GM12878 (cell line): ENCODE results near the gene EIF2S3B. TPM values are rescaled to one million over a fixed set of nuclear protein-coding genes. Genes with fewer than 3 reads are reported as not detected.

Experiments
- ATAC-seq: fragments of 200-7000 bp; cut with Tn5 transposase; 3 replicates; pipeline ENCODE4 v1.9.1; 2020; ENCODE audit warnings: mild to moderate bottlenecking, moderate library complexity
- BruUV-seq: library from RNA; stranded (reverse); fragments of 400-500 nt; replicated peaks from 2 replicates; lab custom pipeline; 2021; lab: Mats Ljungman, UMichigan
- CTCF ChIA-PET: fragments of 300-600 bp; sonication (Branson Sonifier 250); formaldehyde crosslinking; extraction: SDS; loops from one replicate; lab custom pipeline; 2021; ENCODE audit warnings: inconsistent platforms; lab: Yijun Ruan, JAX
- POLR2A ChIA-PET: fragments of 350-600 bp; formaldehyde crosslinking; extraction: SDS; loops from one replicate; lab custom pipeline; 2021; ENCODE audit warnings: inconsistent platforms; lab: Charles Lee
- RAD21 ChIA-PET: fragments of 300-600 bp; sonication (Branson Sonifier 250); formaldehyde crosslinking; loops from one replicate; lab custom pipeline; 2023; ENCODE audit warnings: antibody characterized with exemption; ENCODE audit not compliant: unreplicated experiment; lab: Charles Lee
- SMC1A ChIA-PET: fragments of 300-600 bp; sonication (Branson Sonifier 250); formaldehyde crosslinking; loops from one replicate; lab custom pipeline; 2023; ENCODE audit not compliant: unreplicated experiment, uncharacterized antibody; lab: Charles Lee
- DNase-seq: peaks from one replicate; pipeline ENCODE4 v3.0.0-alpha.2; 2011; ENCODE audit warnings: low read depth, low spot score
- FAIRE-seq: peaks from 3 replicates; lab custom pipeline; 2011; peaks lifted over from hg19 to GRCh38; lab: Jason Lieb, UNC
- H2AFZ ChIP-seq: 2 replicates; pipeline ENCODE4 v1.6.0; 2011; ENCODE audit warnings: low read depth, low read length, control low read depth; ENCODE audit not compliant: control insufficient read depth
- H3K27ac ChIP-seq: 2 replicates; pipeline ENCODE4 v1.5.1; 2011; ENCODE audit warnings: control low read depth; ENCODE audit not compliant: control insufficient read depth, insufficient read depth
- H3K27me3 ChIP-seq, 2 experiments: replicated peaks in 1 of 2; 2 replicates each; pipeline versions ENCODE4 v1.6.0 to v1.6.1; 2011; ENCODE audit warnings: low read length in 1 of 2; ENCODE audit not compliant: control insufficient read depth in 2 of 2, insufficient read depth in 2 of 2
- H3K36me3 ChIP-seq, 2 experiments: 2 replicates each; pipeline ENCODE4 v1.5.1; 2011; ENCODE audit warnings: low read length in 1 of 2; ENCODE audit not compliant: control insufficient read depth in 2 of 2, insufficient read depth in 2 of 2
- H3K4me1 ChIP-seq: 2 replicates; pipeline ENCODE4 v1.6.1; 2011; ENCODE audit warnings: mild to moderate bottlenecking, low read length, moderate library complexity, mixed read lengths; ENCODE audit not compliant: control insufficient read depth, insufficient read depth
- H3K4me2 ChIP-seq: 2 replicates; pipeline ENCODE4 v1.6.0; 2011; ENCODE audit warnings: control low read depth; ENCODE audit not compliant: control insufficient read depth, insufficient read depth
- H3K4me3 ChIP-seq: fragments of 200-600 bp; sonication (generic); 2 replicates; pipeline ENCODE4 v1.5.1; 2016
- H3K79me2 ChIP-seq: 2 replicates; pipeline ENCODE4 v1.6.0; 2011; ENCODE audit warnings: low read length; ENCODE audit not compliant: control insufficient read depth, insufficient read depth
- H3K9ac ChIP-seq: 2 replicates; pipeline ENCODE4 v1.8.0; 2011; ENCODE audit warnings: low read length, control low read depth, mixed read lengths; ENCODE audit not compliant: control insufficient read depth, insufficient read depth
- H3K9me3 ChIP-seq: replicated peaks from 3 replicates; pipeline ENCODE4 v1.5.1; 2011; ENCODE audit warnings: mild to moderate bottlenecking, low read length; ENCODE audit not compliant: control insufficient read depth, insufficient read depth
- H4K20me1 ChIP-seq: 2 replicates; pipeline ENCODE4 v1.6.0; 2011; ENCODE audit not compliant: control insufficient read depth, insufficient read depth
- BRCA1 ChIP-seq: IDR thresholded peaks from 2 replicates; pipeline ENCODE4 v1.6.1; 2011; ENCODE audit warnings: low read depth, low read length, improper control_type of control experiment
- CBFB ChIP-seq: IDR thresholded peaks from 2 replicates; pipeline ENCODE4 v1.6.1; 2016; ENCODE audit warnings: antibody characterized with exemption, low read depth
- CEBPZ ChIP-seq: fragments of 150-350 bp; IDR thresholded peaks from 2 replicates; pipeline ENCODE4 v1.6.1; 2016; ENCODE audit warnings: low read depth, low read length
- ETV6 ChIP-seq, 2 experiments: fragments of 450-650 bp in 1 of 2; IDR thresholded peaks in 1 of 2; conservative IDR thresholded peaks in 1 of 2; 2 replicates each; pipeline ENCODE4 v1.6.1; 2014; ENCODE audit warnings: antibody characterized with exemption in 1 of 2, borderline replicate concordance in 1 of 2, low read depth in 1 of 2, mild to moderate bottlenecking in 1 of 2, moderate library complexity in 1 of 2
- GABPA ChIP-seq: IDR thresholded peaks from 2 replicates; pipeline ENCODE4 v1.6.1; 2014; ENCODE audit warnings: antibody characterized with exemption, low read depth, mild to moderate bottlenecking, inconsistent platforms
- HCFC1 ChIP-seq: fragments of 150-350 bp; IDR thresholded peaks from 2 replicates; pipeline ENCODE4 v1.6.1; 2014; ENCODE audit warnings: low read length
- NFXL1 ChIP-seq: fragments of 450-650 bp; IDR thresholded peaks from 2 replicates; pipeline ENCODE4 v1.6.1; 2017; ENCODE audit warnings: antibody characterized with exemption, mild to moderate bottlenecking, borderline replicate concordance
- NR2C2 ChIP-seq: IDR thresholded peaks from 2 replicates; pipeline ENCODE4 v1.6.1; 2011; ENCODE audit warnings: borderline replicate concordance, low read depth; ENCODE audit not compliant: control insufficient read depth, insufficient read length
- PML ChIP-seq: IDR thresholded peaks from 2 replicates; pipeline ENCODE4 v1.6.1; 2012; ENCODE audit warnings: low read length, inconsistent platforms
- POLR2AphosphoS5 ChIP-seq: IDR thresholded peaks from 2 replicates; pipeline ENCODE4 v1.6.1; 2011; ENCODE audit warnings: mild to moderate bottlenecking, low read length, inconsistent platforms
- RAD21 ChIP-seq: IDR thresholded peaks from 2 replicates; pipeline ENCODE4 v1.6.1; 2011; ENCODE audit warnings: mild to moderate bottlenecking, low read depth, low read length, moderate library complexity; ENCODE audit not compliant: insufficient read depth
- RAD51 ChIP-seq: fragments of 450-650 bp; IDR thresholded peaks from 2 replicates; pipeline ENCODE4 v1.6.1; 2016; ENCODE audit warnings: moderate library complexity, mild to moderate bottlenecking, inconsistent platforms
- RELA ChIP-seq: fragments of 450-650 bp; IDR thresholded peaks from 2 replicates; pipeline ENCODE4 v1.8.0; 2014; ENCODE audit warnings: borderline replicate concordance; ENCODE audit not compliant: partially characterized antibody
- SMAD5 ChIP-seq: IDR thresholded peaks from 2 replicates; pipeline ENCODE4 v1.6.1; 2016; ENCODE audit warnings: antibody characterized with exemption, low read depth
- SMARCA5 ChIP-seq: fragments of 450-650 bp; IDR thresholded peaks from 2 replicates; pipeline ENCODE4 v1.6.1; 2017; ENCODE audit warnings: mild to moderate bottlenecking
- SRF ChIP-seq, 2 experiments: IDR thresholded peaks; 2 replicates each; pipeline ENCODE4 v1.6.1; 2011; ENCODE audit warnings: low read depth in 2 of 2, low read length in 2 of 2, mild to moderate bottlenecking in 1 of 2, moderate library complexity in 1 of 2
- TAF1 ChIP-seq: IDR thresholded peaks from 2 replicates; pipeline ENCODE4 v1.6.1; 2011; ENCODE audit warnings: mild to moderate bottlenecking, low read depth, low read length, borderline replicate concordance
- TARDBP ChIP-seq: IDR thresholded peaks from 2 replicates; pipeline ENCODE4 v1.6.1; 2016; ENCODE audit warnings: borderline replicate concordance
- ZBED1 ChIP-seq: IDR thresholded peaks from 2 replicates; pipeline ENCODE4 v1.6.1; 2016; ENCODE audit warnings: borderline replicate concordance
- WGBS: methylation state at CpG from one replicate; pipeline ENCODE4 v1.1.6; 2016; ENCODE audit warnings: low lambda C conversion rate; ENCODE audit not compliant: insufficient replicate concordance, insufficient coverage; ENCODE audit errors: missing lambda C conversion rate; 5-methylcytosine and 5-hydroxymethylcytosine counted together
- in situ Hi-C: fragments of 300-500 bp; cut with MboI; formaldehyde crosslinking; loops from 9 replicates; pipeline ENCODE4 v1.14.3; 2018; ENCODE audit warnings: mixed read lengths
- intact Hi-C: fragments of 100-400 bp; cut with micrococcal nuclease; formaldehyde crosslinking; loops from one replicate; pipeline ENCODE4 v1.14.2; 2022; ENCODE audit not compliant: unreplicated experiment
- polyA plus RNA-seq, 11 experiments: library from polyadenylated mRNA; depleted of rRNA in 4 of 11; unstranded in 6 of 11; stranded (reverse) in 5 of 11; fragments of >200 nt; fragmentation: Nextera tagmentation in 4 of 11; fragmentation: Illumina TruSeq in 1 of 11; extraction: Ambion mirVana in 4 of 11; extraction: Trizol in 1 of 11; gene quantifications; 1 replicate in 1 of 11; 2 replicates in 10 of 11; pipeline versions ENCODE4 v1.2.1 to v1.2.3, GENCODE V29; 2011 to 2016; ENCODE audit warnings: inconsistent platforms in 2 of 11, missing spikeins in 2 of 11, low read depth in 1 of 11
- total RNA-seq, 4 experiments: library from RNA; depleted of rRNA in 3 of 4; stranded (reverse); fragments of >200 nt in 3 of 4; fragmentation: Illumina TruSeq in 1 of 4; extraction: Trizol in 1 of 4; gene quantifications; 2 replicates each; pipeline versions ENCODE4 v1.2.1 to v1.2.3, GENCODE V29; 2013 to 2021
- TF ChIP-seq, protein P1 (sequence below): fragments of 450-650 bp; IDR thresholded peaks from 2 replicates; pipeline ENCODE4 v1.6.1; 2018; ENCODE audit warnings: borderline replicate concordance, mild to moderate bottlenecking; ENCODE audit not compliant: partially characterized antibody

EIF2S3B gene
- total and polyA plus RNA-seq, 10 of the 15 experiments (the other 5 are each of a cell fraction or from before 2014, with no cell fraction given), result 0.18 to 2.2 (median 1.4) TPM; not detected in 1

- no peak overlapping the region for H3K27ac ChIP-seq
- intact Hi-C loops, result no loop called here
- H3K36me3 ChIP-seq, result no peaks in the 10 kb centered on the region
- DNase-seq, result no peak
- WGBS, result 95% methylated on average over 1 of the region's 1 CpG
- ATAC-seq, result no peak
- ChIA-PET SMC1A (no interaction called here), RAD21 (no interaction called here), POLR2A (no interaction called here), CTCF (no interaction called here)
- H3K9ac ChIP-seq, result no peak overlapping the region
- H2AFZ ChIP-seq, result no peak overlapping the region
- peaks cover 5% of the 10 kb centered on the region for H3K4me1 ChIP-seq
- in situ Hi-C loops, result no loop called here
- H3K4me2 ChIP-seq, result no peak overlapping the region
- no peak overlapping the region for H3K4me3 ChIP-seq
- FAIRE-seq, result no peak
- H4K20me1 ChIP-seq, result no peaks in the 10 kb centered on the region
- no TSS peak for BruUV-seq
- peaks cover 12% of the 10 kb centered on the region for H3K9me3 ChIP-seq
- H3K79me2 ChIP-seq, result no peaks in the 10 kb centered on the region; the same call in 1 of the 2 replicates
- no peaks in the 10 kb centered on the region for H3K27me3 ChIP-seq
- TF ChIP-seq POLR2AphosphoS5 (0 out of 2 replicates have a peak, but pooled peaks have one; percentile 32), PML (peak; percentile 94; the same call in 1 of the 2 replicates), RELA (no peak), NFXL1 (no peak), CBFB (peak; percentile 76), BRCA1 (no peak), RAD21 (0 out of 2 replicates have a peak, but pooled peaks have one; percentile 0), RAD51 (no peak), SMAD5 (peak; percentile 97), SMARCA5 (no peak), GABPA (no peak), ZBED1 (peak; percentile 85), TAF1 (peak; percentile 32; the same call in 1 of the 2 replicates), TARDBP (no peak), HCFC1 (no peak), NR2C2 (no peak), SRF (IDR thresholded peaks at IDR 0.05; ENCODE audit: low read depth in 2 of 2, low read length in 2 of 2) (no peak), ETV6 (conservative IDR thresholded peaks at IDR 0.05 in 1 of 2, IDR thresholded peaks at IDR 0.05 in 1 of 2; ENCODE audit: borderline replicate concordance in 1 of 2, low read depth in 1 of 2) (no peak), CEBPZ (no peak)
- TF ChIP-seq, protein P1, sequence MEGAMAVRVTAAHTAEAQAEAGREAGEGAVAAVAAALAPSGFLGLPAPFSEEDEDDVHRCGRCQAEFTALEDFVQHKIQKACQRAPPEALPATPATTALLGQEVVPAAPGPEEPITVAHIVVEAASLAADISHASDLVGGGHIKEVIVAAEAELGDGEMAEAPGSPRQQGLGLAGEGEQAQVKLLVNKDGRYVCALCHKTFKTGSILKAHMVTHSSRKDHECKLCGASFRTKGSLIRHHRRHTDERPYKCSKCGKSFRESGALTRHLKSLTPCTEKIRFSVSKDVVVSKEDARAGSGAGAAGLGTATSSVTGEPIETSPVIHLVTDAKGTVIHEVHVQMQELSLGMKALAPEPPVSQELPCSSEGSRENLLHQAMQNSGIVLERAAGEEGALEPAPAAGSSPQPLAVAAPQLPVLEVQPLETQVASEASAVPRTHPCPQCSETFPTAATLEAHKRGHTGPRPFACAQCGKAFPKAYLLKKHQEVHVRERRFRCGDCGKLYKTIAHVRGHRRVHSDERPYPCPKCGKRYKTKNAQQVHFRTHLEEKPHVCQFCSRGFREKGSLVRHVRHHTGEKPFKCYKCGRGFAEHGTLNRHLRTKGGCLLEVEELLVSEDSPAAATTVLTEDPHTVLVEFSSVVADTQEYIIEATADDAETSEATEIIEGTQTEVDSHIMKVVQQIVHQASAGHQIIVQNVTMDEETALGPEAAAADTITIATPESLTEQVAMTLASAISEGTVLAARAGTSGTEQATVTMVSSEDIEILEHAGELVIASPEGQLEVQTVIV, result no peak
Measured at GRCh38 chr12:10553148-10553547, 47.5 kb downstream of the EIF2S3B start.
